HEK293 (cell line): ENCODE results near the gene CCDC187.

Source experiments
- CTCF ChIP-seq: fragments of 450-650 bp; formaldehyde crosslinking; IDR thresholded peaks from 2 replicates; pipeline ENCODE4 v1.5.1; 2016; ENCODE audit warnings: missing biosample characterization, missing genetic modification characterization
- MZF1 ChIP-seq: fragments of 450-650 bp; formaldehyde crosslinking; IDR thresholded peaks from 2 replicates; pipeline ENCODE4 v1.5.1; 2017; ENCODE audit warnings: missing biosample characterization, missing genetic modification characterization, borderline replicate concordance
- PBX3 ChIP-seq: sonication (generic); formaldehyde crosslinking; IDR thresholded peaks from 2 replicates; pipeline ENCODE4 v1.8.1; 2022; ENCODE audit warnings: mild to moderate bottlenecking, moderate library complexity, missing genetic modification reagents
- SP3 ChIP-seq: fragments of 450-650 bp; formaldehyde crosslinking; IDR thresholded peaks from 2 replicates; pipeline ENCODE4 v1.5.1; 2016; ENCODE audit warnings: missing biosample characterization, missing genetic modification characterization
- ZNF26 ChIP-seq: fragments of 450-650 bp; formaldehyde crosslinking; IDR thresholded peaks from 2 replicates; pipeline ENCODE4 v1.5.1; 2016; ENCODE audit warnings: missing biosample characterization, missing genetic modification characterization
- ZNF501 ChIP-seq: fragments of 450-650 bp; formaldehyde crosslinking; IDR thresholded peaks from 2 replicates; pipeline ENCODE4 v1.5.1; 2016; ENCODE audit warnings: missing biosample characterization, missing genetic modification characterization
- ZNF513 ChIP-seq: fragments of 450-650 bp; IDR thresholded peaks from 2 replicates; pipeline ENCODE4 v1.5.1; 2018; ENCODE audit warnings: missing biosample characterization, missing genetic modification characterization
- ZNF76 ChIP-seq: fragments of 450-650 bp; formaldehyde crosslinking; IDR thresholded peaks from 2 replicates; pipeline ENCODE4; 2016; ENCODE audit warnings: low read depth, missing biosample characterization, missing genetic modification characterization, borderline replicate concordance

GRCh38 chr9:136309101-136309801, 5.4 kb upstream of the CCDC187 start:
- no peak for TF ChIP-seq ZNF76 (tag by site-specific recombination)
- no peak for TF ChIP-seq CTCF (tag by site-specific recombination)
- no peak for TF ChIP-seq ZNF513 (tag by site-specific recombination)
- TF ChIP-seq SP3 (tag by site-specific recombination): no peak
- TF ChIP-seq MZF1: no peak
- no peak for TF ChIP-seq ZNF501 (tag by site-specific recombination)
- no peak for TF ChIP-seq ZNF26 (tag by site-specific recombination)
- no peak for TF ChIP-seq PBX3
